ENCODE data around the gene MBNL1. TPM values are rescaled to one million over a fixed set of nuclear protein-coding genes. Genes with fewer than 3 reads are reported as not detected.
"Not testable (repeated sequence)": the region's sequence is repeated elsewhere in the genome, so short reads cannot be mapped to it uniquely, and the experiment has no call there.

MBNL1 gene
- polyA plus RNA-seq, 4 donors = 44.0 to 55.3 (median 52.5) TPM

DNA sequence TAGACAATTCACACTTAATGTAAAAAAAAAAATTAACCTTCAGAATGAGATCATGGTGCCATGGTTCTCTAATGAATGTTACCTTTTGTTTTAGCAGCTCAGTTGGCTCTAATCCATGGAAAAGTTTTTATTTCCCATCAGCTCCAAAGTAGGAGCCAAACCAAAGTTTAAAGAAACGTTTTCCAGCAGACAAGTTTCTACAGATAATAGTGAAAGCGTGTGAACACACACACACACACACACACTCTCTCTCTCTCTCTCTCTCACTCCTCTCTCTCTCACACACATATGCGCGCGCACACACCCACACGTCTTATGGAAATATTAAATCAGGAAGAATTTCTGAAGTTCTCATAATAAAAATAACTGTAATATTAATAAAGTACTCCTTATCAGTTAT is 46.9 kb downstream of the MBNL1 start:
- DNase-seq (ENCODE audit: low read depth in 4 of 4, low spot score in 3 of 4) = no peak

GRCh38 chr3:152316318-152316717 is 47.6 kb downstream of the MBNL1 start:
- DNase-seq (ENCODE audit: low read depth in 4 of 4, low spot score in 3 of 4) = no peak

DNA sequence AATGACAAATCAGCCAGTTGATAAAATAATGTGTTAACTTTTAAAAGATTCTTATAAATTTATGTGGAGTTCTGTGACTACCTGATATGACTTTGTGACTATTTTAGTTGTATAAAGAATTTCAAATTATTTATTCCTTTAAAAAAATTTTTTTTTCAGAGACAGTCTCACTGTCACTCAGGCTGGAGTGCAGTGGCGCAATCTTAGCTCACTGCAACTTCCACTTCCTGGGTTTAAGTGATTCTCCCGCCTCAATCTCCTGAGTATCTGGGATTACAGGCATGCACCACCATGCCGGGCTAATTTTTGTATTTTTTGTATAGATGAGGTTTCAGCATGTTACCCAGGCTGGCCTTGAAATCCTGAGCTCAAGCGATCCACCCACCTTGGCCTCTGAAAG is 48.5 kb downstream of the MBNL1 start:
- no peak for DNase-seq (ENCODE audit: low read depth in 4 of 4, low spot score in 3 of 4)

GRCh38 chr3:152317956-152318355 is 49.2 kb downstream of the MBNL1 start:
- no peak for DNase-seq (ENCODE audit: low read depth in 4 of 4, low spot score in 3 of 4)

DNA sequence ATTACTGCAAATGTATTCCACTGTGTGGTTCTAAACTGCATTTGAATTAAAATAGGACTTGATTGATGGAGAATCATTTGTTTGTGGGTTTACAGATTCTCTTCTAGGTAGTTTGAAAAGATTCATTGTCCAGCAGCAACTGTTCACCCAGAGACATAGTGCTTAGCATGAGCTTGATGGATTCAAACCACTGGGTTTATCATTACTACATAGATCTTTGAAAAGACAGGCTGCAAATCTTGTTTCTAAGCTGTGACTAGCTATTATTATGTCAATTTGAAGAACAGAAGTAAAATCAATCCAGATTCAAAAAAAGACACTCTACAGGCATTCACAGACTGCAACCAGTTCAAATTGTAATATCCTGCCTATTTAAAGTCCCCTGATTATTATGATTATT is 49.8 kb downstream of the MBNL1 start:
- DNase-seq (ENCODE audit: low read depth in 4 of 4, low spot score in 3 of 4) = no peak

DNA sequence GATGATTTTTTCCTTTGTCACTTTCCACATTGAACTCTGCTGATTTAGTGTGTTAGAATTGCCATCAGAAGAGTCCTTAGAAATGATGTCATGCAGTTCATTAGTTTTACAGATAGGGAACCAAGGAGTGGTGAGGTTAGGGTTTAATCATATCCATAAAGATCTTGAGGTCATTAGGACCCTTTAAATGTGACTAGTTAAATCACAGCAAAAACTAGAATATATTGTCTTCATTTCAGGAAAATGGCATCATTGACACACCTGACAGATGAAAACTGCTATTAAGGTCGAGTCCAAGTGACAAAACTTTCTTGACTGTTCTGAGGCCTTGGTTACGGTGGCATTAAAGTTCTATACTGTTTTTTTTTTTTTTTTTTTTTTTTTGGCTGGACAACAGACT is 50.5 kb downstream of the MBNL1 start:
- DNase-seq (ENCODE audit: low read depth in 4 of 4, low spot score in 3 of 4) = no peak

DNA sequence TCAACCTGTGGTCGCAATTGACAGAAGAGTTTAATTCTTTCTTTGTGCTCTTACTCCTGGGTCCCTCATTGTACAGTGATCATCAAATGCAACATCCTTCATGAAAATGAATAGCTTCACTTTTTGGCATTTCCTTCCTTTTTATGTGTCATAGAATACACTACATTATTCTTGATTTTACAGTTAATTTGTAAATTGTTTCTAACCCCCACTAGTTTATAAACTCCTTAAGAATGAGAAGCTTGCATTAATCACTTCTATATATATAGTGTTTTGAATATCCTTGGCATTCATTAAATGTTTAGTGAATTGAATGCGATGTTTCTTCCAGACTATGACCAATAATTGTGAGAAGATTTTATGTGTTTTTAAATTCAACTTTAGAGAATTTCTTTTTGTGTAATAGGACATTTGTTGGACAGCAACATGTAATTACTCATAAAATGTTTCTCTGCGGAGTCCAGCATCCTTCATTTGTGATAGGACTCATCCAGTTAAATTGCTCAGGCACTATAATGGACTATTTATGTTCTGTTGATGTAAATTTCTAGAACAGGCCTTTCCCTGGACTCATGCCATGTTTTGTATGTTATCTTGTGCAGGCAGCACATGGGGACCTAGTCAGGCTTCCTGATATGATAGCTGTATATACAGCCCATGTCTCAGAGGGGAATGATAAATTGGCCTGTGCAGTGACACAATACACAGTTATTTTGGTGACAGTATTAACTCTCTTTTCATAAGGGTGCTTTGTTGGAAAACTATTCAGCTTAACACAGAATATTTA is 51.3 kb downstream of the MBNL1 start:
- DNase-seq (ENCODE audit: low read depth in 4 of 4, low spot score in 3 of 4) = no peak

DNA sequence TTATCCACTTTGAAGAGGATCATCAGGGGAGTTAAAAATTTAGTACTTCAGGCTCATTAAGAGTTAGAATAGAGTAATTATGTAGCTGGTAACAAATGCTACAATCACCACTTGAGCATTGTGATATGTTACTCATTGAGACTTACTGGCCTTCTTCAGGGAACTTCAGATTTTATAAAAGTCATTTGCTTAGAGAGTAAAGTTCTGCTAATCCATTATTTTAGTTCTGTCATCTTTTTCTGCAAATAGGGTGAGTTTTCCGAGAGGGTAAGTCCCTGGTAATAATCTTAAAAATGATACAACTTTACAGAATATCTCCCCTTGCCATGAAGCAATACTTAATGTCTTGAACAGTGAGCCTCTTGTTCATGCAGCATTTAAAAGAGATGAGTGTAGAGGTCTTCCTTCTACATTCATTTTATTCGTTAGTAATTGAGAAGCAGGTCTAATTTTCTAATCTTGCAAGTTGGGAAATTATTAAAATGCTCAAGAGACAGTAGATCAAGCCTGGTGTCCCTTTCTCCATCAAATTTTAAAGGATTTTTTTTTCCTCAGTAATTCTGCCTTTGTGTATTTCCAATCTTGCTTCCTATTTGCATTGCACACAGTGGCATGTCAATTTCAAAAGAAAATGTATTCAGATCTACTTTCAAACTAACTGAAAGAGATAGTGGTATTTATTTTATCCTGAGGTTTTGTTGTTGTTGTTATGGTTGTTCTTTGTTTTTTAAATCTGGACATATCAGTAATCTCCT is 52.6 kb downstream of the MBNL1 start:
- no peak for DNase-seq (ENCODE audit: low read depth in 4 of 4, low spot score in 3 of 4)

DNA sequence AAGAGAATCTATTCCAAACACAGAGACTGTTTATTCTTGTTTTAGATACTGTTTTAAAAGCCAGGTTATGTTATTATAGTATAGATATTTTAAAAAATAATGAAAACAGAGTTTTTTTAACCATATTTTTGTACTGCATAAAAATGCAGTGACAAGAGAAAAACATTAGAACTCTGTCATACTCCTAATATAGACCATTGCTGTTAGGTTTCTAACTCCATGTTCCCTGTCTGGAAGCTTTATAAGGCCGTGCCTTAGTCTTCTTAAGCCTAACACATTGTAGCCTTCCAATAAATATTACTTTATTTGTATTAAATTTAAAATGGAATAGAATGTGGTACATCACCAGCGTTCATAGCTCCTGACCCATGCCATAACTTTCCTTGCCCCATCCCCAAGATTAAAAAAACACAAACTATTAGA is 53.2 kb downstream of the MBNL1 start:
- no peak for DNase-seq (ENCODE audit: low read depth in 4 of 4, low spot score in 3 of 4)

GRCh38 chr3:152322756-152323155 is 54.0 kb downstream of the MBNL1 start:
- no peak for DNase-seq (ENCODE audit: low read depth in 4 of 4, low spot score in 3 of 4)

- no peak for DNase-seq (ENCODE audit: low read depth in 4 of 4, low spot score in 3 of 4)
Observed at GRCh38 chr3:152323834-152324233, 55.1 kb downstream of the MBNL1 start.

DNA sequence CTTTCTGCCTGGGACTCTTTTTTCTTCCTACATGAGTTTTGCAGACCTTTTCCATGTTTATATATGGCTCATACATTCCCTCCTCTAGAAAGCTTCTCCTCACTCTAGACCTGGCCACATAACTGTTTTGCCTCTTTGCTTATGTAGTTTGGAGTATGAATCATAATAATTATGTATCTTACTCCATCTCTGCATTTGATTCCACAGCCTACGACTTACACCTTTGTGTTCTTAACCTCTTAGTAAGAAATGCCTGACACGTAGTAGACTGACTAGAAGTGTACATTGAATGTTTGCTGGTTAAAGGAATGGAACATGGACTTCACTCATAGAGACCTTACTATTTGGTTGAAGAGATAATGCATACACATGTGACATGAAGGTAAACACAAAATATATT is 56.4 kb downstream of the MBNL1 start:
- DNase-seq (ENCODE audit: low read depth in 4 of 4, low spot score in 3 of 4) = no peak

DNA sequence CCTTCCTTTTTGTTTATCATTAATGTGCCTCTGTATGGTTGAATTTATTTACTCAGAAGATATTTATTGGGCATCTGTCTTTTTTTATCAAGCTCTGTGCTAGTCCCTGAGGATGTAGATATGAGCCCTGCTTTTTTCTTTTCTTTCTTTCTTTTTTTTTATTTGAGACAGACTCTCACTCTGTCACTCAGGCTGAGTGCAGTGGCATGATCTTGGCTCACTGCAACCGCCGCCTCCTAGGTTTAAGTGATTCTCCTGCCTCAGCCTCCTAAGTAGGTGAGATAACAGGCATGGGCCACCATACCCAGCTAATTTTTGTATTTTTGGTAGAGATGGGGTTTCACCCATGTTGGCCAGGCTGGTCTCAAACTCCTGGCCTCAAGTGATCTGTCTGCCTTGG is 58.5 kb downstream of the MBNL1 start:
- no peak for DNase-seq (ENCODE audit: low read depth in 4 of 4, low spot score in 3 of 4)

GRCh38 chr3:152328841-152329240 is 60.1 kb downstream of the MBNL1 start:
- DNase-seq (ENCODE audit: low read depth in 4 of 4, low spot score in 3 of 4) = no peak

DNA sequence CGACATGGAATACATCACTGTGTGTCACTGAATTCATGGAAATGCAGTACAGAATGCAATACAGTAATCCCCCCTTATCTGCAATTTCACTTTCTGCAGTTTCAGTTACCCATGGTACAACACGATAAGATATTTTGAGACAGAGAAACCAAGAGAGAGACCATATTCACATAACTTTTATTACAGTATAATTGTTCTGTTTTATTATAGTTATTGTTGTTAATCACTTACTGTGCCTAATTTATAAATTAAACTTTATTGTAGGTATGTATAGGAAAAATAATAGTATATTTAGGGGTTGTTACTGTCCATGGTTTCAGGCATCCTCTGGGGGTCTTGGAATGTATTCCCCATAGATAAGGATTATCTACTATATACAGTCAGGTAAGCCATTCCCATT is 61.8 kb downstream of the MBNL1 start:
- DNase-seq (ENCODE audit: low read depth in 4 of 4, low spot score in 3 of 4) = no peak

DNA sequence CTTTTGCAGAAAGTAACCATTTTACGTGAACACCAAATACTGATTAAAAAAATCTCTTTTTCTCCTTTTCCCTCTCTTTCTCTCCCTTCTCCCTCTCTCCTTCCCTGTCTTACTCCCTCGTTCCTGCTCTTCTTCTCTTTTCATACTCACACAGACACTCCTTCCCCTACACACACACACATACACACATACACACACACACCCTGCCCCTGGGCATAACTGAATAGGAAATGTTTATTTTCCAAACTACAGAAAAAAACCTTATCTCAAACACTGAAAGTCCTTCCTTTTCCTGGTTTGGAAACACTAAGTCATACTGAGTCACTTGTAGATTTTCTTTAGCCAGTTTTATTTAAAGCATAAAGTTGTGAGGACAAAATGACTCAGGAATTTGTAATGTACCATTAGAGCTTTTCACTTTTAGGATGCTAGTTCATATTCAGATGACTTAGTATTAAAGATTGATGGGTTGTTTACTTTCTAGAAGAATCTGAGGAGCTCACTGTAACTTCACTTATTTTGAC is 62.4 kb downstream of the MBNL1 start:
- no peak for DNase-seq (ENCODE audit: low read depth in 4 of 4, low spot score in 3 of 4)

DNA sequence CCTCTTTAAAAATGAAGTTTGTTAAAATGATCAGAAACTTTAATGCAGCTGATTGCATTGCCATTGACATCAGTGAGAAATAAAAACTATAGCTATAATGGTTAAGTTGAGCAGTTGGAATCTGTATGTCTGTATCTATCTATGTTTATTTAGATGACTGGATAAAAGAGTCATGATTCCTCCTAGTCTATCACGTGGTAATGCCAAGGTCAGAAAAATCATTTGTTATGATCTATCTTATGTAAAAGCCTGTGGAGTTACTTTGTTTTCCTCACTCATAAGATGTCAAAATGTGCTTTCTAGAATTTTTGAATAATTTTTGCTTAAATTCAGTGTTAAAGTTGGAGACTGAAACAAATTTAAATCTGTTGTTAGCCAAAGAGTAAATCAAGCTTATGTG is 63.3 kb downstream of the MBNL1 start:
- no peak for DNase-seq (ENCODE audit: low read depth in 4 of 4, low spot score in 3 of 4)

DNA sequence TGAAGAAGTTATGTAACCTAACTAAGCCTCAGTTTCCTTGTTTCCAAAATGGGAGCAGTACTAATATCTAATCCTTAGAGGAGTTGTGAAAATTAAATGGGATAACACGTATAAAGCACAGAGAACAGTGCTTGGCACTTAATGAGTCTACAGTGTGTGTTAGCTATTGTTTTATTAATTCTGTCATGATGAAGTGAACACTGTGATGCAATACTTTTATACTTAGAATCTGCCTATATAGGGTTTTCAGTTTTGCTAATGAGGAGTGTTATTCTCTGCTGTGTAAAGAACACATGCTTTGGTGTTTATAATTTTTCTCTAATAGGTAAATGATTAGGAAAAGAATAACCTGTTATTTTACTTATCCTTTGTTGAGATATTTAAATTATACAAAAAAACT is 65.2 kb downstream of the MBNL1 start:
- no peak for DNase-seq (ENCODE audit: low read depth in 4 of 4, low spot score in 3 of 4)

DNA sequence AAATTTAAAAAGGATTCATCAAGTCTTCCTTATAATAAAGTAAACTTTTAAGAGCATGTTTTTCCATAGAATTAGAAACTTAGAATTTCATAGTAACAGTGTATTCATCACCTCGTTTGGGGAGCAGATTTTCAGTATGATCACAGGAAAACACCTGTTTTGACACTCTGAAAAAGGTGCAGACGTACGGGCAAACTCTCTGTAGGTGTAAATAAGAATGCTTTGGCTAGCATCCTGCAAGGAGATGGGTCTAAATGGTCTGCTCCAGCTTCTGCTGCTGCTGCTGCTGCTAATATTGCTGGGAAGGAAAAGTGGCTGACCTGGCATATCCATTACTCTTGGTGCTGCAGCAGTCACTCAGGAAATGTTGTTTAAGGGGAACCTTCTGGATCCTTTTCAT is 66.0 kb downstream of the MBNL1 start:
- DNase-seq (ENCODE audit: low read depth in 4 of 4, low spot score in 3 of 4) = no peak

GRCh38 chr3:152335273-152335672 is 66.5 kb downstream of the MBNL1 start:
- no peak for DNase-seq (ENCODE audit: low read depth in 4 of 4, low spot score in 3 of 4)

DNA sequence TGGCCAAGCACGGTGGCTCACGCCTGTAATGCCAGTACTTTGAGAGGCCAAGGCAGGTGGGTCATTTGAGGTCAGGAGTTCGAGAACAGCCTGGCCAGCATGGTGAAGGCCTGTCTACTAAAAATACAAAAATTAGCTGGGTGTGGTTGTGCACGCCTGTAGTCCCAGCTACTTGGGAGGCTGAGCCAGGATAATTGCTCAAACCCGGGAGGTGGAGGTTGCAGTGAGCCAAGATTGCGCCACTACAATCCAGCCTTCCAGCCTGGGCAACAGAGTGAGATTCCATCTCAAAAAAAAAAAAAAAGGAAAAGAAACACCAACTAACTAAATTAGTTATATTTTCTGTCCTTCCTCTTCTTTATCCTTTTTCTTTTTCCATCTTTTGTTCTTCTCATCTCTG is 68.6 kb downstream of the MBNL1 start:
- DNase-seq (ENCODE audit: low read depth in 4 of 4, low spot score in 3 of 4) = not testable (repeated sequence)

DNA sequence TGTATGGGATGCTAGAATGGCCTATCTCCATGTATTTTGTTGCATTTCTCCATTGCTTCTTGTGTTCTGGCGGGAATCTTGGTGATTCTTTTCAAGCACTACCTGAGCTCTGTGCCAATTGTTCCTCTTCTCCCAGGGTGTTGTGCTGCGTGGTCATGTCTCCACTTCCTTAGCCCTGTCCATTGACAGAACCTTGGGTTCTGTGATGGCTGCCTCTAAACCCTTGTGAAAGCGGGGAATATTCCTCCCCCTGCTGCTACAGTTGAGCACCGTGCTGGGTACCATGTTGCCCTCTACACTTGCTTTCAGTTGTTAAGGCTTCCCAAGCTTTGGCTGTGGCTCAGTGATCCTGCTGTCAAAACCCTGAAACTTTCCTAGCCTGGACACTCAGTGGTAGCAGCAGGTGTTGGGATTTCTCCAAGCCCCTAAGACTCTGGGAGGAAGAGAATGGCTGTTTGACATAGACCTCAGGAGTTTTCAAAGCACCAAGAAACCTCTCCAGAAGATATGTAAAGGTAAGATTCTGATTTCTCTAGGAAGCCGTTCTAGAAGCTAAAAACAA is 69.5 kb downstream of the MBNL1 start:
- no peak for DNase-seq (ENCODE audit: low read depth in 4 of 4, low spot score in 3 of 4)
